Measurements from ENCODE around the gene PDE4DIP. TPM values are rescaled to one million over a fixed set of nuclear protein-coding genes. Genes with fewer than 3 reads are reported as not detected.
"Not testable (repeated sequence)": the region's sequence is repeated elsewhere in the genome, so short reads cannot be mapped to it uniquely, and the experiment has no call there.

Gene PDE4DIP
- polyA plus RNA-seq (ENCODE audit: insufficient read length in 12 of 12) = 1,000 to 10,000 TPM in 7 of 12 donors, 100 to 1,000 TPM in 5; 433 to 1,753 (median 1,196) TPM
- long read RNA-seq, donor 1, full-length matches to known transcripts = 1 of 25 reads
- long read RNA-seq, donor 1, partial matches to known transcripts = 24 of 25 reads
- long read RNA-seq, donor 1, other reads (novel, unspliced or antisense) = 0 of 25 reads
- long read RNA-seq, donor 2, full-length matches to known transcripts = 35 of 213 reads
- long read RNA-seq, donor 2, partial matches to known transcripts = 178 of 213 reads
- long read RNA-seq, donor 2, other reads (novel, unspliced or antisense) = 0 of 213 reads
- long read RNA-seq, donor 3, full-length matches to known transcripts = 15 of 880 reads
- long read RNA-seq, donor 3, partial matches to known transcripts = 825 of 880 reads
- long read RNA-seq, donor 3, other reads (novel, unspliced or antisense) = 40 of 880 reads
- long read RNA-seq, donor 4, transcript PDE4DIP-215 (5 exons, 802 nt) = major isoform, 10 of 37 reads
- long read RNA-seq, donor 4, partial matches to known transcripts = 24 of 37 reads
- long read RNA-seq, donor 4, other reads (novel, unspliced or antisense) = 0 of 37 reads
- long read RNA-seq, donor 5, full-length matches to known transcripts = 69 of 2,572 reads
- long read RNA-seq, donor 5, partial matches to known transcripts = 2,218 of 2,572 reads
- long read RNA-seq, donor 5, other reads (novel, unspliced or antisense) = 285 of 2,572 reads
- long read RNA-seq, donor 6, full-length matches to known transcripts = 17 of 38 reads
- long read RNA-seq, donor 6, partial matches to known transcripts = 21 of 38 reads
- long read RNA-seq, donor 6, other reads (novel, unspliced or antisense) = 0 of 38 reads
- long read RNA-seq, donor 7, full-length matches to known transcripts = 22 of 58 reads
- long read RNA-seq, donor 7, partial matches to known transcripts = 36 of 58 reads
- long read RNA-seq, donor 7, other reads (novel, unspliced or antisense) = 0 of 58 reads
- long read RNA-seq, donor 8, full-length matches to known transcripts = 82 of 412 reads
- long read RNA-seq, donor 8, partial matches to known transcripts = 330 of 412 reads
- long read RNA-seq, donor 8, other reads (novel, unspliced or antisense) = 0 of 412 reads
- long read RNA-seq, donor 9, transcript PDE4DIP-215 (5 exons, 802 nt) = major isoform, 8 of 28 reads
- long read RNA-seq, donor 9, partial matches to known transcripts = 14 of 28 reads
- long read RNA-seq, donor 9, other reads (novel, unspliced or antisense) = 0 of 28 reads
- long read RNA-seq, donor 10, full-length matches to known transcripts = 64 of 290 reads
- long read RNA-seq, donor 10, partial matches to known transcripts = 226 of 290 reads
- long read RNA-seq, donor 10, other reads (novel, unspliced or antisense) = 0 of 290 reads
- long read RNA-seq, donor 11, full-length matches to known transcripts = 17 of 59 reads
- long read RNA-seq, donor 11, partial matches to known transcripts = 42 of 59 reads
- long read RNA-seq, donor 11, other reads (novel, unspliced or antisense) = 0 of 59 reads

DNA sequence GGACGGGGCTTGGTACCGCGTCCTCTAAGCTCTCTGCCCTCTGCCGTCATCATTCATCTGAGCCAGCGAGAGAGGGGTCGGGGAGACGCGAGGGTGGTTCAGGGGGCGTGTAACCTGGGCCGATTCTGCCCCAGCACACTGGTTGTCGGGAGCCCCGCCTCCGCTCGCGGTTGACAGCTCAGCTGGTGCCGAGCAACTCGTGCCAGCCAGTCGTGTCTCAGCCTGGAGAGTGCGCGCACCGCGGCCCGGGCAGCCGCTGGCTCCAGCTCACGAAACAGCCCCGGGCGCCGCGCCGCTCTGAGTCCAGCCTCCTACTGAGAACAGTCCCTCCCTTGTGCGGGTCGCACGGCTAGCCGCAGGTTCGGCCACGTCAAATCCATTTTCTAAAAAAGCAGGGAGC, at the start of gene PDE4DIP:
Gene PDE4DIP, plus strand, starts transcription at position 209 of the 400 bp plus-strand sequence. CDS start 347 bp downstream, outside the sequence.
- not testable (repeated sequence) for DNase-seq

DNA sequence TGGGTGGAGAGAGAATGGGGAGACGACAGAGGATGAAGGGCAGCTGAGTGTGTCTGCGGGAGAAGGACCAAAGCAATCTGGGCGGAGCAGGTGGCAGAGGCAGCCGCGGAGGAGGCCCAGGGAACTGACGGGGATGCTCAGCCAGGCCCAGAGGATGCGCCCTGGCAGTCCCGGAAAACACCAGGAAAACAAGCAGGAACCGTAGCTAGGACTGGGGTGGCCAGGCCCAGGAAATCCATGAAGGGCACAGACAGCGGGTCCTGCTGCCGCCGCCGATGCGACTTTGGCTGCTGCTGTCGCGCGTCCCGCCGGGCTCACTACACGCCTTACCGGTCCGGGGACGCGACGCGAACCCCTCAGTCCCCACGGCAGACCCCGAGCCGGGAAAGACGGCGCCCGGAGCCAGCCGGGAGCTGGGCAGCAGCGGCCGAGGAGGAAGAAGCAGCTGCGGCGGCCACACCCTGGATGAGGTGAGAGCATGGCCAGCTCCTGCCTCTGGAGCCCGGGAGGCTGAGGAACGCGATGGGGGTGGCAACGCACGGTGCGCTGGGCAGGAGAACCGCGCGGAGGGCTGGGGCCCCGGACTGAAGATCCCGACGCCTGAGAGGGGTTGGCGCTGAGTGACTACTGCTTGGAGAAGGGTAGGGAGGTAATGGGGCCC, 35.8 kb upstream of the PDE4DIP start:
- not testable (repeated sequence) for DNase-seq

DNA sequence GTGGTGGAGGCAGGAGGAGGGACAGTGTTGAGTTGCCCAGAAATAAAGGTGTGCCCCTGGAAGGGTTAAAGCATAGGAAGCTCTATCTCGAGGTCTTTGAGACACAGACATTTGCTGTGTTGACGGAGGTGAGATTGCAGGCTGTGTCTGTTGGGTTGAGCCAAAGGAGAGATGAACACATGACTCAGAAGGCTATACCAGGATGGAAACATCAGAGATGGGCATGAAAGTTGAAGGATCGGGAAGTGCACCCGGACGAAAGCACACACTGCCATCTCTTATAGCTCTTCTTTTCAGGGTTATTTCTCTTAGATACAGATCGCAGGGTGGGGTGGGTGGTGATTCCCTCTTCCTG, 35.3 kb upstream of the PDE4DIP start:
- DNase-seq = not testable (repeated sequence)

DNA sequence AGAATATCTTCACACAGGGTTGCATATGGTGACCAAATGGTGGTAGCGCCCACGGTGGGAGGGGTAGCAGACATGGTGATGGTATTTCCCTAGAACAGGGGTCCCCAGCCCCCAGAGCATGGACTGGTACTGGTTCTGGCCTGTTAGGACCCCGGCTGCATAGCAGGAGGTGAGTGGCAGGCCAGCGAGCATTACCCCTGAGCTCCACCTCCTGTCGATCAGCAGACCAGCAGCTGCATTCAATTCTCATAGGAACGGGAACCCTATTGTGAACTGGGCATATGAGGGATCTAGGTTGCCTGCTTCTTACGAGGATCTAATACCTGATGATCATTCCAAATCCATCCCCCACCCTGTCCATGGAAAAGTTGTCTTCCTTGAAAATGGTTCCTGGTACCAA, 22.0 kb upstream of the PDE4DIP start:
- DNase-seq = not testable (repeated sequence)

DNA sequence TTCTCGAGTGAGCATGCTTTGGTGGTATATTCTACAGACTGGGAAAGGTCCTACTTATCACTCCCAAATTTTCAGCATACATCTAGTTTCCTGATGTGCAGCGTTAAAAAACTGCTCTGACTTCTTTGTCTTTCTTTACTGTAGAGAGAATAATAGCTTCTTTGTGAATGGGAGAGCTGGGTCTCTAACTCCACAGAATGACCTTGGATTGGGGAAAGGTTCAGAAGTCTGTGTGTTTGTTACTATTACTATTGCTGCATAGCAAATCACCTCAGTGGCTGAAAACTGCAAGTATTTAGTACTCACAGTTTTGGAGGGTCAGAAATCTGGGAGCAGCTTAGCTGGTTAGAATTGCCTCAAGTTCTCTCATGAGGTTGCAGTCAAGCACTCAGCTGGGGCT, 20.4 kb upstream of the PDE4DIP start:
- not testable (repeated sequence) for DNase-seq

DNA sequence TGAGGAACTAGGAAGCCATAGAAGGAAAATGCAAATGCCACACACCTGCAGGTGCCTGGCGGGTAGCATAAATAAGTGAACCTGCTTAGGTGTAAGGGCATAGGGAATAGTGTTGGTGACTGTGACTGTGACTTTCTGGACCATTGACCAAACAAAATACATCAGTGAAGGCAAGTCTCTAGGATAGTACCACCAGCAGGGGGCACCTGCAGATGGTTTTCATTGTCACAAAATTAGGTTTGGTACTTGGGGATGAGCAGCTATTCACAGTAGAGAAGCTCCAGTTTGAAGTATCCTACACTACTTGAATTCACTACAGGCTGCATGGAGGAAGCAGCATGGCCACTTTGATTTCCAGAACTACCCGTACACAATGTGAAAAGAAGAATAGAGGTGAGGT, 19.2 kb upstream of the PDE4DIP start:
- DNase-seq = not testable (repeated sequence)

- not testable (repeated sequence) for DNase-seq
Measured at GRCh38 chr1:148828531-148828930, 15.7 kb upstream of the PDE4DIP start.

DNA sequence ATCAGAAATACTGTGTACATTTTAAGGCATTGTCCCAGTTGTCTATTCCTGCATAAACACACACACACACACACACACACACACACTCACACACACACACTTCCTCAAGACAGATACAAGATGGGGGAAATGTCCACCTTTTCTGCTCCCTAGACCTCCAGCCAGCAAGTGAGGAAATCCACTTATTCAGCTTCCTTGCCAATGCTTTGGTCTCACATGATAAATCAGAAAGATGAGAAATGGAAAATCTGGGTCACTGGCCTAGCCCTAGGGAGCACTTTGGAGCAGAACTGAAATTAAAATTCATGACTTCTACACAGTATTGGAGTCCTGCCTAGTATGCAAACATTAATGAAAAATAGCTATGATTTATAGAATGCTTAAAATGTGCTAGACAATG, 15.3 kb upstream of the PDE4DIP start:
- DNase-seq = not testable (repeated sequence)

DNA sequence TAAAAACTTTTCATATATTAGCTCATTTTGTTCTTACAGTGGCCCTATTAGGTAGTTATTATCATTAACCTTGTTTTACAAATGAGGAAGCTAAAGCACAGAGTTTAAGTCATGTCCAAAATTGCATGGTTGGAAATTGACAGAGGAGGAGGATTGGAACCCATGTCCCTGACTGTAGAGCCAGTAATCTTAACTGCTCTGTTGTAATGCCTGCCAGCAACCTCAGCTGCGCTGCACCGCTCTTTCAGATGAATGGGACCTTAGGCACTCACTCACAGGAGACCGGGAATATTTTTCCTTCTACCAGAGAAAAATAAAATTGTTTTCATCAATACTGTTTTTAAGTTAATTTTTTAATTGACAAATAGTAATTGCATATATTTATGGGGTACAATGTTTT, 14.9 kb upstream of the PDE4DIP start:
- not testable (repeated sequence) for DNase-seq

- not testable (repeated sequence) for DNase-seq
Measured at GRCh38 chr1:148841262-148841661, 3.0 kb upstream of the PDE4DIP start.

DNA sequence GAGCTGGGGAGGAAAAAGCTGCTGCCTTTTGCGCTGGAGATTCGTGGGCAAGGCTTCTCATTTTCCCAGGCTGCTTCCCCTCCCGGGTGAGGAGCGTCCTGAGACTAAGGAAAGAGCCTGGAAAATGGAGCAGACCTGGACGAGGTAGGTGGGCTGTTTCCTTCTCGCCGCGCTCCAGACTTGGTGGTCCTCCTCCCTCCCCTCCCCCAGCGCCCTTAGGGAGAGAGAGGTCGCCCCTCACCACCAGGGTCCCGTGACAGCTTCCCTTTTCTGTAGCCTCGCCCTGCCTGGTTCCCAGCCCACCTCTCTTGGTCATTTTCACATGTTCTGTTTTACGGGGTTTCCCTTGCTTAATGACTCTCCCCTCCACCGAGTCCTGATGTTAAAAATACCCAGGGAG, 423 bp downstream of the PDE4DIP start:
- DNase-seq = not testable (repeated sequence)

DNA sequence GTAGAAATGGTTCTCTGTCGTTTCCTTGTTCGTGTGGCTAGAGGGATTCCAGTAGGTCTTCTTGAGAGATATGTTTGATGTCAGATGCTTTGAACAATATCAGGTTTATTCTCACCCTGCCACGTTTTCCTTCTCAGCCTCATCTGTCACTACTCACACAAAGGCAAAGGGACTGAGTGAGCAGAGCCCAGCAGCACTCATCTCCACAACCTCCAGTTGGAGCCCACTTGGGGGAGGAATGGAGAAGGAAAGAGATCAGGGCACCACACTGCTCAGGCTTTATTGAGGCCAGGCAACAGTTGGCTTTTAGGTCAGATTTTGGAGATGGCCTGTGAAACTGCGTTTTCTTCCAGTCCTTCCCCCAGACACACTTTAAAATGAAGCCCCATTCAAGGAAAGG, 840 bp downstream of the PDE4DIP start:
- not testable (repeated sequence) for DNase-seq

GRCh38 chr1:148850347-148850746, 6.1 kb downstream of the PDE4DIP start:
- not testable (repeated sequence) for DNase-seq

DNA sequence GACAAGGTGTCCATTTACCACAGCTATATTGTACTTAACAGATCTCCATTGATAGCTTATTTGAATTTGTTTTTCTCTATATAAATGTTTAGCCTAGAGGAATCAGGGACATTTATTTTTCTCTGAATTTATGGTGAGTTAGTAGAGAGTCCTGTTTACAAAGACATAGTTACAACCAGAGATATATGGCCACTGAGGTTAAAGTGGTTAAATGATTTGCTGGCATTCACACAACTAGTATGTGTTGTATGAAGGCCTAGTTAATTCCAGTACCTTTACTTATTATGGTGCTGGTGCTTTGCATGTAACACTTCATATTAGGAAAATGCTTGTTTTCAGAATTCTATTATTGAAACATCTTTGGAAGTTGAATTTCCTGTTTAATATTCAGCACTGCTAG, 6.6 kb downstream of the PDE4DIP start:
- not testable (repeated sequence) for DNase-seq

GRCh38 chr1:148851684-148852083, 7.5 kb downstream of the PDE4DIP start:
- not testable (repeated sequence) for DNase-seq

DNA sequence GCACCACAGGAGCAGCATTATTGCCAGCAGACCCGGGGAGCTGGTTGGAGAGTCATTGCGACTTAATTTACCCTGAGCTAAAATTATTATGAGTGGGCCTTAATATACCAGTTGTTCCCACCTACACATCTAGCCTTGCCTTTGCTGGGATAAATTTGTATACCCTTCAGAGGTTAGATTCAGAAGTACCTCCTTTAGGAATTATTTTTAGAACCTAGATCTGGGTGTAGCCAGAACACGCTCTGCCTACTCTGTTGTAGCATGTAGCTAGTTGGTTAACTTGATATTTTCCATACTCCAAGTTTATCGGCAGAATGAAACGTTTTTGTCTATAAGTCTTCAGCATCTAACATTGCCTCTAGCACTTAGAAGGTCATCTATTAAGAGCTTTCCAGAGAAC, 9.1 kb downstream of the PDE4DIP start:
- not testable (repeated sequence) for DNase-seq

DNA sequence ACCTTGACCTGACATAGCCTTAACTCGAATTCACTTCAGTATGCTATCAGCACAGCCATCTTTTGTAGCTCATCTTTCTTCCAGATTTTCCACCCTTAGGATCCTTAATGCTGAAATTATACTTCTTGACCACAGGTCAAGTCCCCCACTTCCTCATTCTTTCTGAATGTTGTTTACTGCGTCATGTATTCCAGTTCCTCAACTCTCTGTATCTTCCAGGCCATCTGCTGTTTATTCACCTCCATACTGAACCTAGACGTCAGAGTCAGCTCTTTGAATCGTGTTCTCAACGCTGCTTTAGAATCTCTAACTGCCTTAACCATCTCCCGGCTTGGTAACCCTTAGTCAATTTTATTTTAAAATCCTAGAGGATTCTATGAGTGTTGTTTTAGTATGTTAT, 9.8 kb downstream of the PDE4DIP start:
- not testable (repeated sequence) for DNase-seq

GRCh38 chr1:148855367-148855766, 11.1 kb downstream of the PDE4DIP start:
- not testable (repeated sequence) for DNase-seq

GRCh38 chr1:148860049-148860448, 15.8 kb downstream of the PDE4DIP start:
- DNase-seq = not testable (repeated sequence)

GRCh38 chr1:148860579-148861259, 16.5 kb downstream of the PDE4DIP start:
- not testable (repeated sequence) for DNase-seq
